Measurements from ENCODE around the gene CAMK2B.

GRCh38 chr7:44288381-44288685 is 37.1 kb downstream of the CAMK2B start:
- no peak for TF ChIP-seq EZH2phosphoT487 (IDR thresholded peaks at IDR 0.05; ENCODE audit: borderline replicate concordance)
- TF ChIP-seq, protein P1, sequence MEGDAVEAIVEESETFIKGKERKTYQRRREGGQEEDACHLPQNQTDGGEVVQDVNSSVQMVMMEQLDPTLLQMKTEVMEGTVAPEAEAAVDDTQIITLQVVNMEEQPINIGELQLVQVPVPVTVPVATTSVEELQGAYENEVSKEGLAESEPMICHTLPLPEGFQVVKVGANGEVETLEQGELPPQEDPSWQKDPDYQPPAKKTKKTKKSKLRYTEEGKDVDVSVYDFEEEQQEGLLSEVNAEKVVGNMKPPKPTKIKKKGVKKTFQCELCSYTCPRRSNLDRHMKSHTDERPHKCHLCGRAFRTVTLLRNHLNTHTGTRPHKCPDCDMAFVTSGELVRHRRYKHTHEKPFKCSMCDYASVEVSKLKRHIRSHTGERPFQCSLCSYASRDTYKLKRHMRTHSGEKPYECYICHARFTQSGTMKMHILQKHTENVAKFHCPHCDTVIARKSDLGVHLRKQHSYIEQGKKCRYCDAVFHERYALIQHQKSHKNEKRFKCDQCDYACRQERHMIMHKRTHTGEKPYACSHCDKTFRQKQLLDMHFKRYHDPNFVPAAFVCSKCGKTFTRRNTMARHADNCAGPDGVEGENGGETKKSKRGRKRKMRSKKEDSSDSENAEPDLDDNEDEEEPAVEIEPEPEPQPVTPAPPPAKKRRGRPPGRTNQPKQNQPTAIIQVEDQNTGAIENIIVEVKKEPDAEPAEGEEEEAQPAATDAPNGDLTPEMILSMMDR (conservative IDR thresholded peaks at IDR 0.05; ENCODE audit: low read length): no peak

All from Loucy (cell line).